ENCODE results near the gene PTMS. TPM values are rescaled to one million over a fixed set of nuclear protein-coding genes. Genes with fewer than 3 reads are reported as not detected.

Gene PTMS
- total and polyA plus RNA-seq, 10 of the 15 experiments (the other 5 are each of a cell fraction or from before 2014, with no cell fraction given), result 2.1 to 127 (median 29.8) TPM

GRCh38 chr12:6752921-6753771 lies 13.0 kb upstream of the PTMS start, which contains the start of gene MLF2 (continued):
- peak; percentile 70 for TF ChIP-seq ZNF687 (IDR thresholded peaks at IDR 0.05)
- TF ChIP-seq MTA2 (IDR thresholded peaks at IDR 0.05; ENCODE audit: low read depth), result peak; percentile 54; the same call in 1 of the 2 replicates
- no peak; the same call in 1 of the 2 replicates for TF ChIP-seq ZBTB11 (CRISPR knock-in tag; IDR thresholded peaks at IDR 0.05)
- TF ChIP-seq MYC (IDR thresholded peaks at IDR 0.05; ENCODE audit: insufficient read depth, insufficient read length, insufficient replicate concordance, low read length, severe bottlenecking), result no peak
- TF ChIP-seq BRCA1 (IDR thresholded peaks at IDR 0.05; ENCODE audit: low read depth, low read length), result no peak
- TF ChIP-seq CHD4 (IDR thresholded peaks at IDR 0.05), result no peak
- peak; percentile 32; the same call in 2 of the 3 replicates for TF ChIP-seq POU2F2 (IDR thresholded peaks at IDR 0.05; ENCODE audit: borderline replicate concordance, low read depth, low read length)
- TF ChIP-seq GABPA (IDR thresholded peaks at IDR 0.05; ENCODE audit: low read depth), result peak; percentile 72; the same call in 1 of the 2 replicates
- no peak for TF ChIP-seq ZNF384 (IDR thresholded peaks at IDR 0.05; ENCODE audit: borderline replicate concordance, low read depth, low read length)
- no peak for TF ChIP-seq ETV6 (conservative IDR thresholded peaks at IDR 0.05 in 1 of 2, IDR thresholded peaks at IDR 0.05 in 1 of 2; ENCODE audit: borderline replicate concordance in 1 of 2, low read depth in 1 of 2)
- TF ChIP-seq IKZF1 (conservative IDR thresholded peaks at IDR 0.05), result peak; percentile 67
- TF ChIP-seq POLR2A (IDR thresholded peaks at IDR 0.05; ENCODE audit: low read depth, low read length), result peak; percentile 93
- no peak for TF ChIP-seq NFYA (IDR thresholded peaks at IDR 0.05; ENCODE audit: borderline replicate concordance, low read depth, low read length)
- TF ChIP-seq HDAC6 (IDR thresholded peaks at IDR 0.05; ENCODE audit: unreplicated experiment), result peak; percentile 59
- no peak for TF ChIP-seq ZNF622 (IDR thresholded peaks at IDR 0.05)
- no peak for TF ChIP-seq ZBED1 (IDR thresholded peaks at IDR 0.05; ENCODE audit: borderline replicate concordance)
- TF ChIP-seq FOS (IDR thresholded peaks at IDR 0.05; ENCODE audit: borderline replicate concordance, extremely low read depth, insufficient read length), result no peak
- peak in 1 of 2 experiments; percentile 78; a peak in 2 of 3 replicates for TF ChIP-seq EGR1 (IDR thresholded peaks at IDR 0.05; ENCODE audit: borderline replicate concordance in 1 of 2, low read depth in 2 of 2, low read length in 2 of 2)
- no peak for TF ChIP-seq ZSCAN29 (IDR thresholded peaks at IDR 0.05)
- TF ChIP-seq DPF2 (IDR thresholded peaks at IDR 0.05), result peak; percentile 39
- peak; percentile 65 to 75; a peak in 3 of 4 replicates for TF ChIP-seq IKZF2 (IDR thresholded peaks at IDR 0.05)
- no peak for TF ChIP-seq IRF5 (IDR thresholded peaks at IDR 0.05; ENCODE audit: borderline replicate concordance)
